GM21723 (cell line): ENCODE measurements around the gene FARSA.
"Not testable (repeated sequence)": the region's sequence is repeated elsewhere in the genome, so short reads cannot be mapped to it uniquely, and the experiment has no call there.

Source experiments
- ATAC-seq: cut with Tn5 transposase; IDR thresholded peaks from one replicate; pipeline ENCODE4 v1.9.1; 2021; ENCODE audit warnings: mild to moderate bottlenecking, moderate library complexity; ENCODE audit not compliant: unreplicated experiment

Gene FARSA

DNA sequence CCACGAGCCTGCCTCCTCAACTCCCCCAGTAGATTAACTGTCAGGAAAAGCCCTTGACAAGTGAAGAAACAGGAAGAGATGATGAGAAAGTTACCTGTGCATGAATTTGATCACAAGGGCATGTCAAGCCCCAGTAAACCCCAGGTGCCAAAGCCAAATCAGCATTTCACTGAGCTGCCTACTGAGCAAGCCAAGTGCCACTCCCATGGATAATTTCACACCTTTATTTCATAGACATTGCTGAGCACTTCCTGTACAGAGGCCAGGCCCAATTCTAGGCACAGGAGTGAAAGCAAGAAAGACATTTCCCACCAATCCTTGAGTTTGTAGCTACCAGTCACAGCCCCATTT, 21.1 kb upstream of the FARSA start:
- ATAC-seq, result no peak

DNA sequence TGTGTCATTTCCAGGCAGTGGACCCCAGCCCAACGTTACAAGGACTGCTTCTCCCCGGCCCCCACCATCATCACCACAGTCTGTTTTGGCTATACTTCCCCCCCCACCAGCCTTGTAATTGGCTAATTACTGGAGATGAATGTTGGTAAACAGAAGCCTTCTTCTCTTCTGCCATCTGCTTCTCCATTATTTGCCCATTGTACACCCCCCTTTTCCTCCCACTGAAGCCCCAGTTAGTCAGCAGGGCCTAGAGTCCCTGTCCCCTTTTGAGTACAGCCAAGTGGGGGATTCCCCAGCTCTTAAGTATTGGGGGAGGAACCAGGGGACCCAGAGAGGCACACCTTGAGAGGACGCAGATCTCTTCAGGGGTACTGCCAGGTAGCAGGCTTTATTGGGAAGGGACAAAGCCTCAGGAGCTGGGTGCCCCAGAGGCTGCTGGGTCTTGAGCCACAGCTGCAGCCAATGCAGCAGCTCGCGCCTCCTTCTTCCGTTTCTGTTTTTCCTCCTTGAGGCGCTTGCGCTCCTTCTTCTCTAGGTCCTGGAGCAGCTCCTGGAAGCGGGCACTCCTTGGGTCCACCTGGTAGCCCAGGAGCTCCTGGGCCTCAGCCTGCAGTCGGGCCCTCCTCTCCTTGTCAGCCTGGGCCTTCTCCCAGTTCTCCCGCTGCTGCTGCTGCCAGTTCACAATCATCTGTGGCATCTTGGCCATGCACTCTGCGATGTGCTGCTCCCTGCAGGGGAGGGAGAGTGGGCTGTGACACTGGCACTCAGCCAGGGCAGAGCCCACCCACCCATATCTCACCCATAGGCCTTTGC, 20.5 kb upstream of the FARSA start:
- ATAC-seq, result no peak

DNA sequence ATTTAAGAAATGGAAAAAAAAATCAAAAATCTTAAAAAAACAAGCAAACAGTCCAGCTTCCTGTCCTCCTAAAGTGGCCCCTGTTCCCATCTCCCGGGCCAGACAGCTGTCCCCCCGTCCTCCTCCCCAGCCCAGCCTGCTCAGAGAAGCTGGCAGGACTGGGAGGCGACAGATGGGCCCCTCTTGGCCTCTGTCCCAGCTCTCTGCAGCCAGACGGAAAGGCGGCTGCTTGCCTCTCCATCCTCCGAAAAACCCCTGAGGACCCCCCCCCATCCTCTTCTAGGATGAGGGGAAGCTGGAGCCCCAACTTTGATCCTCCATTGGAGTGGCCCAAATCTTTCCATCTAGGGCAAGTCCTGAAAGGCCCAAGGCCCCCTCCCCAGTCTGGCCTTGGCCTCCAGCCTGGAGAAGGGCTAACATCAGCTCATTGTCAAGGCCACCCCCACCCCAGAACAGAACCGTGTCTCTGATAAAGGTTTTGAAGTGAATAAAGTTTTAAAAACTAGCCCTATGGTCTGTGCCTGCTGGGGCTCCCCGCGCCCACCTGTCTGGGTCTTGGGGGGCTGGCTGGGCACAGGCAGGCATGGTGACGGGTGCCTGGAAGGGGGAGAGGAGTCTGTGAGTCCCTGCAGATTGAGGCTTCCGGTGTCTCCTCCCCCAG, 19.8 kb upstream of the FARSA start:
- no peak for ATAC-seq

DNA sequence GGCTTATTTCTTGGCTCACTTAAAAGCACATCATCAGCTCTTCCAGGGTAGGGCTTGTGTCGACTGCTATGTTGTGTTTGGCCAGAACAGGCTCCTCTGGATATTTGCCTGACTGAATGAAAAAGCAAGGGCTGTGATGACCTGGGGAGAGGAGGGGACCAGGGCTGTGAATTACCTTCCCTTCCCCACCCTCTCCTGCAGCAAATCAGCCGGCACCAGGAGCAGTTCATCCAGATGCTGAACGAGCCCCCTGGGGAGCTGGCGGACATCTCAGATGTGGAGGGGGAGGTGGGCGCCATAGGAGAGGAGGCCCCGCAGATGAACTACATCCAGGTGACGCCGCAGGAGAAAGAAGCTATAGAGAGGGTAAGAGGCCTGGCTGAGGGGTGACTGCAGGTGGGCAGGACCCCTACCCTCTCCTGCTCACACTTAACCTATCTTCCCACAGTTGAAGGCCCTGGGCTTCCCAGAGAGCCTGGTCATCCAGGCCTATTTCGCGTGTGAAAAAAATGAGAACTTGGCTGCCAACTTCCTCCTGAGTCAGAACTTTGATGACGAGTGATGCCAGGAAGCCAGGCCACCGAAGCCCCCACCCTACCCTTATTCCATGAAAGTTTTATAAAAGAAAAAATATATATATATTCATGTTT, 19.1 kb upstream of the FARSA start:
- ATAC-seq, result no peak

DNA sequence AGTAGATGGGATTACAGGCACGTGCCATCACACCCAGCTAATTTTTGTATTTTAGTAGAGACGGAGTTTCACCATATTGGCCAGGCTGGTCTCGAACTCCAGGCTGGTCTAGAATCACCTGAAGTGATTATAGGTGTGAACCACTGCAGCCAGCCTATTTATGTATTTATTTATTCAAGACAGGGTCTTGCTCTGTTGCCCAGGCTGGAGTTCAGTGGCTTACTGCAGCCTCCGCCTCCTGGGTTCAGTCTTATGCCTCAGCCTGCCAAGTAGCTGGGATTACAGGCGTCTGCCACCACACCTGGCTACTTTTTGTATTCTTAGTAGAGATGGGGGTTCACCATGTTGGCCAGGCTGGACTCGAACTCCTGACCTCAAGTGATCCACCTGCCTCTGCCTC, 18.5 kb upstream of the FARSA start:
- not testable (repeated sequence) for ATAC-seq

DNA sequence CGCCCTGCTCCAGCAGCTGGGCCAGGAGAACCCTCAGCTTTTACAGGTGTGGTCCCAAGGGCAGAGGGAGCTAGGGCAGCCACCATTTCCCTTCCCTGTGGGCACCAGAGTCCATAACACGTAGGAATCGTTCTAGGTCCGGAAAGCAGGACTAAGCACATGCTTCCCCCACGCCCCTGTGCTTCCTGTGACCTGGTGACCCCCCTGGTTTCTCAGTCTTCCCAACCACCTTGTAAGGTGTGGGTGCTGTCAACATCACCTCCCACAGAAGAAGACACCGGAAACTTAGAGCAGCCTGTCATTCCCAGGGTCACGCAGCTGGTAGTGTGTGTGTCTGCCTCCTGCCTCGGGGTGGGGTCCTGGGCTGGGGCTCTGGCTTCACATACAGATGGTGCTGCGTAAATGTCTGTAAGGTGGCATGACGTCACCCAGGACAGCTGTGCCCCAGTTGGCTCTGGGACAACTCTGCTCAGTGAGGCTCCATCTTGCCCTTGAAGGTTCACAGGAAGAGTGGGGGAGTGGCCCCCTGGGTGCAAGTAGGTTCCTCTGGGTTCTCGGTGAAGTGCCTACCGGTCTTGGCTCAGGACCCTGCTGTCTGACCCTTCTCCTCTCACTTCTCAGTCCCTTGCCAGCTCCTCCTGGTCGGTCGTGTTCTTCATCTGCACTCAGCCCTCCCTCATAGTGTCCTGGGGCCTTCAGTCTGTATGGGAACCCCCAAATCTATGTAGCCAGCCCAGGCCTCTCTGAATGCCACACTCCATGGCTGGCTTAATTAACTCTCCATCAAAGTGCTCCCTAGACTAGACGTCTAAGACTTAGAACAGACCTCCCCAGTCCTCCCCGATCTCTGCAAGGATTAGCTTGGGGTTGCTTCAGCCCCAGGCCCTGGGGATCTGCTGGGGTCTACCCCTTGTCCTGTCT, 16.1 kb upstream of the FARSA start:
- ATAC-seq, result no peak

DNA sequence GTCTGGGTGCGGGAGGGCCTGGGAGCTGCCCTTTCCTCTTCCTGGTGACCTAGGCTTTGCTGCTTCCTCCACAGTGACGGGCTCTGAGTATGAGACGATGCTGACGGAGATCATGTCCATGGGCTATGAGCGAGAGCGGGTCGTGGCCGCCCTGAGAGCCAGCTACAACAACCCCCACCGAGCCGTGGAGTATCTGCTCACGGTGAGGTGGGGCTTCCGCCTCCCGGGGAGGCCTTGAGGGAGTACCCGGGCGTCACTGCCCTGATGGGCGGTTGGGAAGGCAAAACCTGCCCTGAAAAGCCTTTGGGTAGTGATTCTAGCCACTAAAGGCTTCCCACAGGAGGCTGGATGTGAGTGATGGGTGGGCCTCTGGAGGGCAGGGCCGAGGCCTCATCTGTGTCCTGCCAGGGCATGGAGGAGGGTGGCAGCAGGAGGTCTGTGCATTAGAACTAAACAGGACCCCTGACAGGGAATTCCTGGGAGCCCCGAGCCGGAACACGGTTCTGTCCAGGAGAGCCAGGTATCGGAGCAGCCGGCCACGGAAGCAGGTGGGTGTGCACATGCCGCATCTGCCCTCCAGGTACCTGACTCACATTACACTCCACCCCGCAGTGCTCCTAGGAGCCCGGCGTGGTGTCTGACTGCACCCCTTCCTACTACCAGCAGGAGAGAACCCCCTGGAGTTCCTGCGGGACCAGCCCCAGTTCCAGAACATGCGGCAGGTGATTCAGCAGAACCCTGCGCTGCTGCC, 15.3 kb upstream of the FARSA start:
- no peak for ATAC-seq

DNA sequence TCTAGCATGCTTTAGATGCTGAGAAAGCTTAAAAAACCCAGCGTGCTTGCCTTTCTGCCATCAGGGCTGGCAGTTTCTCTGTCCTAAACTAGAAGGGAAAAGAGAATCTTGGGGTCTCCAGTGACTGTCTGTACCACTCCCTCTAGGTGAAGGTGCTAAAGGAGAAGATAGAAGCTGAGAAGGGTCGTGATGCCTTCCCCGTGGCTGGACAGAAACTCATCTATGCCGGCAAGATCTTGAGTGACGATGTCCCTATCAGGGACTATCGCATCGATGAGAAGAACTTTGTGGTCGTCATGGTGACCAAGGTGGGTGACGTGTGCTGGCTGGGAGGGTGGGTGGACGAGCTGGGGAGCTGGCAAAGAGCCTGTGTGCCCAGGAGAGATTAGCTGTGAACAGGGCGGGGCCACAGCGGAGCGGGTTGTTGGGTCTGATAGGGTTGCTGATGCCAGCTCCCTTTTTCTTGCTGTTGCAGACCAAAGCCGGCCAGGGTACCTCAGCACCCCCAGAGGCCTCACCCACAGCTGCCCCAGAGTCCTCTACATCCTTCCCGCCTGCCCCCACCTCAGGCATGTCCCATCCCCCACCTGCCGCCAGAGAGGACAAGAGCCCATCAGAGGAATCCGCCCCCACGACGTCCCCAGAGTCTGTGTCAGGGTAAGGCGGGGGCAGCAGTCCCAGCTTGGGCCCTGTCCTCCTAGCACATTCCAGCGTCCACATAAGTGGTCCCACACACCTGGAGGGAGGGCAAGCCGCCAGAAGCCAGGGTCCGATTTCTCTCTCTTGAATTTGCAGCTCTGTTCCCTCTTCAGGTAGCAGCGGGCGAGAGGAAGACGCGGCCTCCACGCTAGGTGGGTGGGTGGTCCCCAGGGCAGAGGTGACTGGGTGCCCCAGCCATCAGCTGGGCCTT, 14.4 kb upstream of the FARSA start:
- no peak for ATAC-seq

DNA sequence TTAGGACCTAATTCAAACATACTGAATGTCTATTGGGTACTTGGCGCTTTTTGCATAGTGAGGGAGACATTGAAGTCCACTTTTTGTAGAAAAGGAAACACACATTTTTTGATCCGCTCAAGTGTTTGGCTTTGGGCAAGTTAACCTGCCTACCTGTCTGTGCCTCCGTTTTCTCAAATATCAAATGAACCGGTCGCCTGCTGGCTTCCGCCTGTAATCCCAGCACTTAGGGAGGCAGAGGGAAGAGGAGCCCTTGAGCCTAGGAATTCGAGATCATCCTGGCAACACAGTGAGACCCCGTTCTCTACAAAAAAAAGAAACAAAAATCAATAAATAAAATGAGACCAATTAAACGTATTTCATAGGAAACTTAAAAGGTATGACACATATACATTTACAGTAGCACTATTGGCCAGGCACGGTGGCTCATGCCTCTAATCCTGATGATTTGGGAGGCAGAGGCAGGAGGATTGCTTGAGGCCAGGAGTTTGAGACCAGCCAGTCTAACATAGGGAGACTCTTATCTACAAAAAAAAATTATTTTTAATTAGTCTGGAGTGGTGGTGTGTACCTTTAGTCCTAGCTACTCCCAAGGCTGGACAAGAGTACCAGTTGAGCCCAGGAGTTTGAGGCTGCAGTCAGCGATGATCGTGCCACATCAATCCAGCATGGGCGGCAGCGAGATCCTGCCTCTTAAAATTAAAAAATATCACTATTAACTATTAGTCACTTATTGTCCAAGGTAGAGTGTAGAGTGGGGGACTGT, 13.4 kb upstream of the FARSA start:
- no peak for ATAC-seq

DNA sequence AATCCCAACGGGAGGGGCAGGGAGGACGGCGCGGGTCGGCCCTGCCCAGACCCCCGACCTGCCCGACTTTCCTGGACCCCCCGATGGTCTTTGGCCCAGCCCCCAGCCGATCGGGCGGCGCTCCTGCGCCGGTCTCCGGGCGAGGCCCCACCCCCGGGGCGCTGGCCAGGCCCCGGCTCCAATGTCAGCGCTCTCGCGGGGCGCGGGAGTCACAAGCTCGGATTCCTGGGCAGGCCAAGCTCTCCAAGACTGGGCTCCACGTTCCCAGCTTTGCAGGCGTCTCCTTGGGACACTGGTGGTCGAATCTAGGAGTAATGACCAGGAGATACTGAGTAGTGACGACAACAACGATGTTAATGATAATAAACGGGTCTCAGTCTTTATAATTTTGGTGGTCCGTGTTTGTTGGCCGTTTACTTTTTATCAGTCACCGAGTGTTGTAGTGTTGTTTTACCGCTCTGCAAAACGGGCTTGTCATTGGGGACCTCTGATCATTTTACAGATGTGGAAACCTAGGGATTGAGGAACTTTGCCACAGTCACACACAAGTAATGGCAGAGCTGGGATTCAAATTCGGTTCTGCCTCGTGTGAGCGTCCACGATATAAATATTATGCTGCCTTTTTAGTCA, 12.7 kb upstream of the FARSA start:
- ATAC-seq, result peak; percentile 48

DNA sequence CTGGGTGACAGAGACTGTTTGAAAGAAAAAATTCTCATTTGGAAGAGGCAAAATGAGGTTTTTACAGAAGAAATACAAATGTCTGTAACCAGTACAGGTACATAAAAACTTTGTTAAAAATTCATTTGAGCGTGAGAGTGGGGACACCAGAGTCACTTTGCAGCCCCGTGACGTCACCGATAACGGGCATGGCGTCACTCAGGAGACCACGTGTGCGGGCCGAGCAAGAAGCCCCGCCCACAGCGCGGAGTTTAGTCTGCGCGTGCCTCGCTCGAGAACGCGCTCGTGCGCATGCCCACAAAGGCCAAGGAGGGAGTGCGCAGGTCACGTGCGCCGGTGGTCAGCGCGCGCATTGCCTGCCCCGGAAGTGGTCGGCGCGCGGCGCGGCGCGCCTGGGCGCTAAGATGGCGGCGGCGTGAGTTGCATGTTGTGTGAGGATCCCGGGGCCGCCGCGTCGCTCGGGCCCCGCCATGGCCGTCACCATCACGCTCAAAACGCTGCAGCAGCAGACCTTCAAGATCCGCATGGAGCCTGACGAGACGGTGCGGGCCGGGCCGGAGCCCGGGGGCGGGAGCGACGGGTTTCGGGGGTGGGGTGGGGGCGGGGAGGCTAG, 12.1 kb upstream of the FARSA start, which contains the start of gene RAD23A:
Gene RAD23A (plus strand): TSS at position 384 of the 613 bp plus-strand sequence. CDS start 87 bp downstream, at position 471.
- peak; percentile 61 for ATAC-seq

DNA sequence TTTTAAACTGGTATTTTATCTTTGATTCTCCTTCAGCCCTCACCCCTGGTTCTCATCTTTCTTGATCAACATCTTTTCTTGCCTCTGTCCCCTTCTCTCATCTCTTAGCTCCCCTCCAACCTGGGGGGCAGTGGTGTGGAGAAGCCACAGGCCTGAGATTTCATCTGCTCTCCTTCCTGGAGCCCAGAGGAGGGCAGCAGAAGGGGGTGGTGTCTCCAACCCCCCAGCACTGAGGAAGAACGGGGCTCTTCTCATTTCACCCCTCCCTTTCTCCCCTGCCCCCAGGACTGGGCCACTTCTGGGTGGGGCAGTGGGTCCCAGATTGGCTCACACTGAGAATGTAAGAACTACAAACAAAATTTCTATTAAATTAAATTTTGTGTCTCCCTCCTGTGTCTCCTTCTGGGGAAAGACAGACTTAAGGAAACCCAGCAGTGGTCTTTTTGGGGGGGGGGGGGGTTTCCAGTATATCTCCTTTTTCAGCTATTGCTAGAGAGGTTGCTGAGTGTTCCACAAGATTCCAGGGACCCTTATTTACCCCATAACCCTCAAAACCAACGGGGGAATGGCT, 10.7 kb upstream of the FARSA start:
- ATAC-seq, result no peak

DNA sequence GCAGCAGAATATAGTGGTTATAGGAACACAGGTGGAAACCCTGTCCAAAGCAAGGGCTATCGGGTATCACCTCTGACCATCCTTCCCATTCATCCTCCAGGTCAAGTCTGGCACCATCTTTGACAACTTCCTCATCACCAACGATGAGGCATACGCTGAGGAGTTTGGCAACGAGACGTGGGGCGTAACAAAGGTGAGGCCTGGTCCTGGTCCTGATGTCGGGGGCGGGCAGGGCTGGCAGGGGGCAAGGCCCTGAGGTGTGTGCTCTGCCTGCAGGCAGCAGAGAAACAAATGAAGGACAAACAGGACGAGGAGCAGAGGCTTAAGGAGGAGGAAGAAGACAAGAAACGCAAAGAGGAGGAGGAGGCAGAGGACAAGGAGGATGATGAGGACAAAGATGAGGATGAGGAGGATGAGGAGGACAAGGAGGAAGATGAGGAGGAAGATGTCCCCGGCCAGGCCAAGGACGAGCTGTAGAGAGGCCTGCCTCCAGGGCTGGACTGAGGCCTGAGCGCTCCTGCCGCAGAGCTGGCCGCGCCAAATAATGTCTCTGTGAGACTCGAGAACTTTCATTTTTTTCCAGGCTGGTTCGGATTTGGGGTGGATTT, 10.0 kb upstream of the FARSA start:
- ATAC-seq, result no peak

DNA sequence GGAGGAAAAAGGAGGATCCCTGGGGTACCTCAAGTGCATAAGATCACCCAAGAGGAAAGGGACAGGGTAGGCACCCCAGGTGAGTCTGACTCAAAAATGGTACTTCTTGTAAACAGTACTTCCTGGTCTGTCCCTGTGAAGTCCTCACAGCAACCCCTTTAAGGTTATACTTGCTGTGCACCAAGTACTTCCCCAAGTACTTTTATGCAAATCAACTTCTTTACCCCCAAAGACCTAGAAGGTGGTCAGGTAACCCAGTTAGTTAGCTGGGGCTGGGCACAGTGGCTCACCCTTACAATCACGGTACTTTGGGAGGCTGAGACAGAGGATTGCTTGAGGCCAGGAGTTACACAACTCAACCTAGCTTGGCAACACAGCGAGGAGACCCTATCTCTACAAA, 7.4 kb upstream of the FARSA start:
- ATAC-seq, result no peak

DNA sequence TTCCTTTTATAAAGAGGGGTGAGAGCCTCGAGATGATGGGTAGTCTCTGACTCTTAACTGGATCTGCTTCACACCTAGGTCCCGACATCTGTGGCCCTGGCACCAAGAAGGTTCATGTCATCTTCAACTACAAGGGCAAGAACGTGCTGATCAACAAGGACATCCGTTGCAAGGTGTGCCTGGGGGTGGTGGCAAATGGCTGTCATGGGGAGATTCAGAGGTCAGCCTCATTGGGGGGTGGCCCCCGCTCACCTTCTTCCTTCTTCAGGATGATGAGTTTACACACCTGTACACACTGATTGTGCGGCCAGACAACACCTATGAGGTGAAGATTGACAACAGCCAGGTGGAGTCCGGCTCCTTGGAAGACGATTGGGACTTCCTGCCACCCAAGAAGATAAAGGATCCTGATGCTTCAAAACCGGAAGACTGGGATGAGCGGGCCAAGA, 6.5 kb upstream of the FARSA start:
- no peak for ATAC-seq

DNA sequence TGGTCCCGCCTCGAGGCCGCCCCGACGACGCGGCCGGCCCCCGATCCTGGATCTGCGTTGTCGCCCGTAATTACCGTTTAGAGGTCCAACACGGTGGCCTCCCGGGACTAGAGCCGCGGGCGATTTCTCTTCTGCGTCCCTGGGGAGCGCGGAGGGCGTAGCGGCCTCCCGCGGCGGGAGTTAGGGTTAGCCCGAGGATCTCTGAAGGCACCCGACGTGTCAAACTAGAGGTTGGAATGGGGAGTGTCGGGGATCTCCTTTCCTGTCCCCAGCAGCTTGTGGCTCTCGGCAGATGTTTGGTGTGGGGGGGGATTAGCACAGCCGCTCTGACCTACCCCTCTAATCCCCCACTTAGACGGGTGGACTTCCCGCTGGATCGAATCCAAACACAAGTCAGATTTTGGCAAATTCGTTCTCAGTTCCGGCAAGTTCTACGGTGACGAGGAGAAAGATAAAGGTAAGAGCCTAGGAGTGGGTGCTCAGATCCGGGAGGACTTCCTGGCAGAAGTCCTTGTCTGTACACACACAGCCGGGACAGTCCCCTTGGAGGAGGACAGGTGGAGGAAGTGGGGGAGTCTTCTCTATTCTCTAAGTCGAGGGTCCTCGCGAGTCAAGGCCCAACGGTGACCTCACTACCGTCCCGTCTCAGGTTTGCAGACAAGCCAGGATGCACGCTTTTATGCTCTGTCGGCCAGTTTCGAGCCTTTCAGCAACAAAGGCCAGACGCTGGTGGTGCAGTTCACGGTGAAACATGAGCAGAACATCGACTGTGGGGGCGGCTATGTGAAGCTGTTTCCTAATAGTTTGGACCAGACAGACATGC, 5.5 kb upstream of the FARSA start:
- no peak for ATAC-seq
